Testis (tissue), 2 donors: Measurements from ENCODE around the gene DCLK1.

ENCODE experiments used
- POLR2A ChIP-seq: fragments of 450-650 bp; IDR thresholded peaks from one replicate; pipeline ENCODE4 v1.6.1; 2017; ENCODE audit warnings: antibody characterized with exemption, mild to moderate bottlenecking, moderate library complexity
- TF ChIP-seq, protein P1 (sequence below), 3 experiments: fragments of 450-650 bp in 2 of 3; fragments of 200-600 bp in 1 of 3; sonication (generic) in 1 of 3; IDR thresholded peaks; one replicate each; pipeline ENCODE4 v1.5.1; 2016 to 2019; ENCODE audit warnings: antibody characterized with exemption in 3 of 3, mild to moderate bottlenecking in 2 of 3, moderate library complexity in 1 of 3

DNA sequence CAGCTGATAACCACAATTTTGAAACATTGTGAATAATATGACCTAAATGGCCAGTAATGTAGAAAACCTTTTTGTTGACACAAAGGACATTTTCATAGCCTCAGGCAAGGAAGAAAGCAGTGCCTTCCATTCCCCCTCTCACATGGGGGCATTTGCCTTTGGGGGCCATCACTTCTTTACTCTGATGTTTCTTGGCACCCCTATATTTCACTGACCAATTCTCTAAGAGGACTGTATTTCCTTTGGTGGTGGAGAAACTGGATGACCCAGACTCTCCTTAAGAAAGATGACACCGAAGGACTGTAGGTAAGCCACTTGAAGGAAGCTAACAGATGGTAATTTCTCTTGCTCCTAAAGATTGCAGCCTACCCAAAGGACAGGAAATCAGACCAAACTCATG is 254.6 kb downstream of the DCLK1 start:
- TF ChIP-seq, protein P1, sequence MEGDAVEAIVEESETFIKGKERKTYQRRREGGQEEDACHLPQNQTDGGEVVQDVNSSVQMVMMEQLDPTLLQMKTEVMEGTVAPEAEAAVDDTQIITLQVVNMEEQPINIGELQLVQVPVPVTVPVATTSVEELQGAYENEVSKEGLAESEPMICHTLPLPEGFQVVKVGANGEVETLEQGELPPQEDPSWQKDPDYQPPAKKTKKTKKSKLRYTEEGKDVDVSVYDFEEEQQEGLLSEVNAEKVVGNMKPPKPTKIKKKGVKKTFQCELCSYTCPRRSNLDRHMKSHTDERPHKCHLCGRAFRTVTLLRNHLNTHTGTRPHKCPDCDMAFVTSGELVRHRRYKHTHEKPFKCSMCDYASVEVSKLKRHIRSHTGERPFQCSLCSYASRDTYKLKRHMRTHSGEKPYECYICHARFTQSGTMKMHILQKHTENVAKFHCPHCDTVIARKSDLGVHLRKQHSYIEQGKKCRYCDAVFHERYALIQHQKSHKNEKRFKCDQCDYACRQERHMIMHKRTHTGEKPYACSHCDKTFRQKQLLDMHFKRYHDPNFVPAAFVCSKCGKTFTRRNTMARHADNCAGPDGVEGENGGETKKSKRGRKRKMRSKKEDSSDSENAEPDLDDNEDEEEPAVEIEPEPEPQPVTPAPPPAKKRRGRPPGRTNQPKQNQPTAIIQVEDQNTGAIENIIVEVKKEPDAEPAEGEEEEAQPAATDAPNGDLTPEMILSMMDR (IDR thresholded peaks at IDR 0.05), result no peak
- TF ChIP-seq POLR2A, result no peak
